CD4-positive, alpha-beta memory T cell (primary cell): ENCODE measurements around the gene FAM114A1. TPM values are rescaled to one million over a fixed set of nuclear protein-coding genes. Genes with fewer than 3 reads are reported as not detected.

Source experiments
- CTCF ChIA-PET: fragments of 350-600 bp; sonication (Branson Sonifier 250); formaldehyde crosslinking; loops from one replicate; lab custom pipeline; 2021; ENCODE audit warnings: inconsistent platforms; ENCODE audit not compliant: partially characterized antibody; lab: Charles Lee
- POLR2A ChIA-PET: fragments of 350-600 bp; sonication (Branson Sonifier 250); formaldehyde crosslinking; loops from one replicate; lab custom pipeline; 2021; ENCODE audit not compliant: partially characterized antibody; lab: Charles Lee
- DNase-seq, 5 donors: peaks; one replicate each; pipeline versions ENCODE4 v3.0.0 to v3.0.0-alpha.2; 2020 to 2022; ENCODE audit warnings: mixed read lengths in 1 of 5
- H3K27ac ChIP-seq: one replicate; pipeline ENCODE4 v1.7.0; 2013; ENCODE audit warnings: low read depth, low read length
- H3K27me3 ChIP-seq: 2 replicates; pipeline ENCODE4 v1.7.0; 2013; ENCODE audit warnings: mild to moderate bottlenecking, low read length, moderate library complexity; ENCODE audit not compliant: insufficient read depth
- H3K36me3 ChIP-seq: 2 replicates; pipeline ENCODE4 v1.7.0; 2013; ENCODE audit warnings: mild to moderate bottlenecking, low read length, moderate library complexity; ENCODE audit not compliant: insufficient read depth
- H3K4me1 ChIP-seq: 2 replicates; pipeline ENCODE4 v1.7.0; 2013; ENCODE audit warnings: mild to moderate bottlenecking, low read length, moderate library complexity; ENCODE audit not compliant: insufficient read depth
- H3K4me3 ChIP-seq, 2 donors: one replicate each; pipeline ENCODE4 v1.7.0; 2013; ENCODE audit warnings: low read length in 2 of 2, mild to moderate bottlenecking in 1 of 2
- H3K9me3 ChIP-seq, 2 donors: one replicate each; pipeline ENCODE4 v1.7.0; 2013; ENCODE audit warnings: low read length in 2 of 2, control low read depth in 1 of 2; ENCODE audit not compliant: control insufficient read depth in 1 of 2
- H3K27ac Mint-ChIP-seq, 7 donors: one replicate each; pipeline ENCODE4 v1.8.0; 2020 to 2021; ENCODE audit warnings: mixed read lengths in 7 of 7, mild to moderate bottlenecking in 6 of 7, inconsistent platforms in 3 of 7, moderate library complexity in 3 of 7
- H3K27me3 Mint-ChIP-seq, 2 donors: one replicate each; pipeline ENCODE4 v1.8.0; 2020 to 2021; ENCODE audit warnings: mixed read lengths in 2 of 2
- H3K36me3 Mint-ChIP-seq, 2 donors: one replicate each; pipeline ENCODE4 v1.8.0; 2020 to 2021; ENCODE audit warnings: mixed read lengths in 2 of 2, inconsistent platforms in 1 of 2, mild to moderate bottlenecking in 1 of 2
- H3K4me1 Mint-ChIP-seq, 4 donors: one replicate each; pipeline ENCODE4 v1.8.0; 2020 to 2021; ENCODE audit warnings: mixed read lengths in 4 of 4, mild to moderate bottlenecking in 1 of 4
- H3K4me3 Mint-ChIP-seq, 8 donors: one replicate each; pipeline ENCODE4 v1.8.0; 2020 to 2021; ENCODE audit warnings: mixed read lengths in 8 of 8, mild to moderate bottlenecking in 7 of 8, moderate library complexity in 6 of 8, inconsistent platforms in 3 of 8
- H3K9me3 Mint-ChIP-seq, 8 donors: one replicate each; pipeline ENCODE4 v1.8.0; 2020 to 2021; ENCODE audit warnings: mixed read lengths in 8 of 8, mild to moderate bottlenecking in 5 of 8, inconsistent platforms in 3 of 8, moderate library complexity in 1 of 8
- intact Hi-C: fragments of 100-400 bp; cut with micrococcal nuclease; formaldehyde crosslinking; loops from one replicate; pipeline ENCODE4 v1.15.1; 2023
- polyA plus RNA-seq, 2 donors: library from polyadenylated mRNA; unstranded; fragments of 300-500 nt; fragmentation: Illumina TruSeq; gene quantifications; one replicate each; pipeline ENCODE4 v1.2.3, GENCODE V29; 2021
- total RNA-seq, 2 experiments: library from RNA; stranded (reverse); gene quantifications; one replicate each; pipeline ENCODE4 v1.2.3, GENCODE V29; 2021

FAM114A1 gene
- total and polyA plus RNA-seq, 4 experiments from 2014 or later, result 0.09 to 0.64 (median 0.44) TPM; not detected in 1

DNA sequence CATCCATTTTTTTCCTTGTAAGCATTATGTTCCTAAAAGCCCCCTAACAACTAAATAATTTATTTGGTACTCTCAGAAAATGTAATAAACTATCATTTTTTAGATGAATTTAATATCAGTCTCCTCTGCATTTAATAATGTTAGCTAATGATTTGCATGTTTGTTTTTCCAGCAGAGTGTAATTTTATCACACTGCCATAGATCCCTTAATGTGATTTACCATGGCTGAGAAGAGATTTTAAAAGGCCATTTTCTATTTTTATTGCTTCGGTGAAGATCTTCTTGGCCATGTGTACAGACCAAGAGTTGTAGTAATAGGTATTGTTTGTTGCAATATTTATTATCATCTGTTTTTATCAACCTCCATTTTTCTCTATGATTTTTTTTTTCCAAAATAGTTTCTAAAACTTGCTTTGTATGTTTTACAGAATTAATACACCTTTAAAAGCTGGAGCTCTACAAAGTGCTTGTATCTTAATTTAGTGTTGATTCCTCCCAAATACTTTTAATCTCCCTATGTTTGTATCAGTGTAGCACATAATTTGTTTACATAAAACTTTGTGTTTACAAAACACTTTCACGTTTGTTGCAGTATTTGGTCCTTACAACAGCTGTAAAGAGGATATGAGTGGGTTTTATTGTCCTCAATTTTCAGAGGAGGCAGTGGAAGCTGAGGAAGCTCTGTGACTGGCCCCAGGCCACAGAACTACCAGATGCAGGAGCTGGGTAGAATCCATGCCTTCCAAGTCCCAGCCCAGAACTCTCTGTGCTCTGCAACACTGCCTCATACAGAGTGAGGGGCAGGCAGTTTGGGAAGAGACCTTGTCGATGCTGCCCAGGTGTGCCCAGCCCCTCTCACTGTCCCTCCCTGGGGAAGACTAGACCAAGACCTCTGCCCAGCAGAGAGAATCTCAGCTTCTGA lies 58.1 kb downstream of the FAM114A1 start:
- Mint-ChIP-seq H3K4me3 (no peak overlapping the region), H3K9me3 (no peaks in the 10 kb centered on the region), H3K36me3 (no peaks in the 10 kb centered on the region), H3K27ac (no peak overlapping the region), H3K27me3 (no peaks in the 10 kb centered on the region), H3K4me1 (peaks cover 0 to 2% (median under 1%) of the 10 kb centered on the region in 4 donors)
- Histone ChIP-seq H3K9me3 (no peaks in the 10 kb centered on the region), H3K4me1 (no peaks in the 10 kb centered on the region), H3K27me3 (no peaks in the 10 kb centered on the region), H3K27ac (no peak overlapping the region), H3K36me3 (no peaks in the 10 kb centered on the region), H3K4me3 (no peak overlapping the region)
- POLR2A ChIA-PET, result no interaction called here
- no peak for DNase-seq
- CTCF ChIA-PET, result interaction anchor here (0.8 to 1.2 kb wide), 3 partner anchors 11 to 144 kb away, joined by 3 to 4 read pairs (median 3); no protein-coding TSS in a partner anchor
- intact Hi-C loops, result no loop called here

DNA sequence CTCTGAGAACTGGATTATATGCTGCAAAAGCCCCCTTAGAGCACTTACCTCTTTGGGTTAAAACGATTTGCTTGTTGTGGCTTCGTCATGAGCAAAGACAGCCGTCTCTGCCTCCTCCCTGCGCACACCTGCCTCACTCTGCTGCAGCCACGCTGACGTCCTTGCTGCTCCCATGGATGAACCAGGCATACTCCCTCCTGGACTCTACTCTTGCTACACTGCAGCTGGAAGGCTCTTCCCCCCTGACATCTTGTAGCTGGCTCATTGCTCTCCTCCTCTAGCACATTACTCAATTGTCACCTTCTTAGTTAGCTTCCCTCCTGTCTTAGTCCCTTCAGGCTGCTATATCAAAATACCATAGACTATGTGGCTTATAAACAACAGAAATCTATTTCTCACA lies 59.3 kb downstream of the FAM114A1 start:
- Histone ChIP-seq H3K9me3 (no peaks in the 10 kb centered on the region), H3K36me3 (no peaks in the 10 kb centered on the region), H3K4me3 (no peak overlapping the region), H3K27ac (no peak overlapping the region), H3K4me1 (no peaks in the 10 kb centered on the region), H3K27me3 (no peaks in the 10 kb centered on the region)
- DNase-seq, result no peak
- no peaks in the 10 kb centered on the region for H3K36me3 Mint-ChIP-seq
- CTCF ChIA-PET, result interaction anchor here (0.8 to 1.5 kb wide), 3 partner anchors 12 to 208 kb away, joined by 3 to 4 read pairs (median 3); no protein-coding TSS in a partner anchor
- H3K27me3 Mint-ChIP-seq, result no peaks in the 10 kb centered on the region
- H3K4me3 Mint-ChIP-seq, result no peak overlapping the region
- intact Hi-C loops, result no loop called here
- POLR2A ChIA-PET, result interaction anchor here (0.6 kb wide), 1 partner anchor 398 kb away, joined by 3 read pairs; no protein-coding TSS in a partner anchor
- no peaks in the 10 kb centered on the region for H3K9me3 Mint-ChIP-seq
- H3K4me1 Mint-ChIP-seq, result peaks cover 0 to 2% (median 0%) of the 10 kb centered on the region in 4 donors
- H3K27ac Mint-ChIP-seq, result peak overlapping the region in 1 of 7 donors; percentile 6

- no peaks in the 10 kb centered on the region for H3K36me3 ChIP-seq
- intact Hi-C loops, result no loop called here
- CTCF ChIA-PET, result interaction anchor here (0.9 to 1.3 kb wide), 2 partner anchors 24 to 38 kb away, joined by 3 read pairs; no protein-coding TSS in a partner anchor
Measured at GRCh38 chr4:38928568-38928967, 61.0 kb downstream of the FAM114A1 start.

GRCh38 chr4:38928974-38929373 lies 61.4 kb downstream of the FAM114A1 start:
- ChIA-PET CTCF (interaction anchor here (0.9 to 1.3 kb wide), 2 partner anchors 24 to 39 kb away, joined by 3 read pairs; no protein-coding TSS in a partner anchor), POLR2A (no interaction called here)
- Mint-ChIP-seq H3K4me1 (no peaks in the 10 kb centered on the region), H3K27me3 (no peaks in the 10 kb centered on the region), H3K27ac (no peak overlapping the region), H3K4me3 (no peak overlapping the region), H3K36me3 (no peaks in the 10 kb centered on the region), H3K9me3 (no peaks in the 10 kb centered on the region)
- Histone ChIP-seq H3K36me3 (no peaks in the 10 kb centered on the region), H3K9me3 (no peaks in the 10 kb centered on the region), H3K4me3 (no peak overlapping the region), H3K27ac (no peak overlapping the region), H3K27me3 (no peaks in the 10 kb centered on the region), H3K4me1 (no peaks in the 10 kb centered on the region)
- no peak for DNase-seq
- intact Hi-C loops, result no loop called here

More at GRCh38 chr4:38928568-38928967, 61.0 kb downstream of the FAM114A1 start:
- POLR2A ChIA-PET, result no interaction called here
- Mint-ChIP-seq H3K4me3 (no peak overlapping the region), H3K27ac (no peak overlapping the region), H3K27me3 (no peaks in the 10 kb centered on the region), H3K4me1 (no peaks in the 10 kb centered on the region), H3K9me3 (no peaks in the 10 kb centered on the region), H3K36me3 (no peaks in the 10 kb centered on the region)
- no peaks in the 10 kb centered on the region for H3K4me1 ChIP-seq
- no peaks in the 10 kb centered on the region for H3K9me3 ChIP-seq
- H3K27me3 ChIP-seq, result no peaks in the 10 kb centered on the region
- no peak overlapping the region for H3K4me3 ChIP-seq
- DNase-seq, result no peak
- no peak overlapping the region for H3K27ac ChIP-seq

DNA sequence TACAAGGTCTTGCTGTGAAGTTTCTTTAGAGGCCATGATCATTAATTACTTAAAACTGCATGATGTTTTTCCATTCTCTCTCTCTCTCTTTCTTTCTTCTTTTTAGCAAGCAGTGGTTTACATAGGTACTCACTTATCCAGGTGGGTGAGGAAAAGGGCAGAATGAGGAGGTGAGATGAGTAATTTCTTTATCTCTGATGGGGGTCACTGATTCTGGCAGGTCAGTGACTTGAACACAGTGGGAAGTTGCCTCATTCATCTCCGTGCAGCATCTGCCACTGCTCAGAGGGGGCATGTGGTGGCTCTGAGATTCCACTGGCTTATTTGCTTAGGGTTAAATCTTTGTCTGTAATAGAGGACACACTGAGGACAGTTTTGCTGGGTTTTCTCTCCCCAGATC lies 62.6 kb downstream of the FAM114A1 start:
- no peak overlapping the region for H3K4me3 ChIP-seq

DNA sequence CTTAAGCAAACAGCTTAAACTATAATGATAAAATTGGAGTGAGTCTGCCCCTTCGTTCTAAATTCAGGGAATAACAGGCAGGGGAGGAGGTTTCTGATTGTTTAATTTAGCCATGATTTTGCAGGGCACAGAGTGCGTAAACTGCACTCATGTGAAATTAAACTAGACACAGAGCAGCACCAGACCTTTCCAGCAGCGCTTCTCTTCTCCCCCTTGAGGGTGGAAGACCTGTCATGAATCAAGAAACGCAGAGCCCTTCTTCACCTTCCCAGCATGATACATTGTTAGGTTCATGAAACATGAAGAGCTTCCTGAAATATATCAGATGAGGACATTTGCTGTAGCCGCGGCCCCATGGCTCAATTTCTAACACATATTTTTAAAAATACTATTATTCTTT lies 63.1 kb downstream of the FAM114A1 start:
- no peaks in the 10 kb centered on the region for H3K9me3 ChIP-seq
- H3K4me3 Mint-ChIP-seq, result no peak overlapping the region
- no peaks in the 10 kb centered on the region for H3K4me1 Mint-ChIP-seq
- ChIA-PET POLR2A (no interaction called here), CTCF (no interaction called here)
- H3K27ac ChIP-seq, result no peak overlapping the region
- no peaks in the 10 kb centered on the region for H3K9me3 Mint-ChIP-seq
- no peaks in the 10 kb centered on the region for H3K4me1 ChIP-seq
- no peak overlapping the region for H3K27ac Mint-ChIP-seq
- no peak for DNase-seq
- no peaks in the 10 kb centered on the region for H3K36me3 ChIP-seq
- no peaks in the 10 kb centered on the region for H3K27me3 ChIP-seq
- no peaks in the 10 kb centered on the region for H3K27me3 Mint-ChIP-seq
- H3K36me3 Mint-ChIP-seq, result no peaks in the 10 kb centered on the region
- no peak overlapping the region for H3K4me3 ChIP-seq
- intact Hi-C loops, result no loop called here

More for the DNA sequence above, 62.6 kb downstream of the FAM114A1 start:
- Histone ChIP-seq H3K4me1 (no peaks in the 10 kb centered on the region), H3K27me3 (no peaks in the 10 kb centered on the region), H3K27ac (no peak overlapping the region), H3K36me3 (no peaks in the 10 kb centered on the region), H3K9me3 (no peaks in the 10 kb centered on the region)
- Mint-ChIP-seq H3K36me3 (no peaks in the 10 kb centered on the region), H3K9me3 (no peaks in the 10 kb centered on the region), H3K27ac (no peak overlapping the region), H3K27me3 (no peaks in the 10 kb centered on the region), H3K4me3 (no peak overlapping the region), H3K4me1 (no peaks in the 10 kb centered on the region)
- POLR2A ChIA-PET, result no interaction called here
- DNase-seq, result no peak
- CTCF ChIA-PET, result no interaction called here
- intact Hi-C loops, result no loop called here

GRCh38 chr4:38931125-38931524 lies 63.5 kb downstream of the FAM114A1 start:
- no peak overlapping the region for H3K4me3 Mint-ChIP-seq
- H3K36me3 Mint-ChIP-seq, result no peaks in the 10 kb centered on the region
- Histone ChIP-seq H3K9me3 (no peaks in the 10 kb centered on the region), H3K4me3 (no peak overlapping the region), H3K36me3 (no peaks in the 10 kb centered on the region), H3K4me1 (no peaks in the 10 kb centered on the region), H3K27me3 (no peaks in the 10 kb centered on the region), H3K27ac (no peak overlapping the region)
- no peak overlapping the region for H3K27ac Mint-ChIP-seq
- POLR2A ChIA-PET, result no interaction called here
- CTCF ChIA-PET, result no interaction called here
- H3K27me3 Mint-ChIP-seq, result no peaks in the 10 kb centered on the region
- H3K9me3 Mint-ChIP-seq, result no peaks in the 10 kb centered on the region
- no peak for DNase-seq
- intact Hi-C loops, result no loop called here
- no peaks in the 10 kb centered on the region for H3K4me1 Mint-ChIP-seq
